Testis (tissue), 3 donors: ENCODE data around the gene SOCS6. TPM values are rescaled to one million over a fixed set of nuclear protein-coding genes. Genes with fewer than 3 reads are reported as not detected.

Experiments
- DNase-seq: peaks from one replicate; pipeline ENCODE4 v3.0.0-alpha.2; 2019
- H3K27ac ChIP-seq, 2 donors: fragments of 200-600 bp; sonication (generic); one replicate each; pipeline ENCODE4 v1.5.1; 2019
- H3K27me3 ChIP-seq: fragments of 200-600 bp; sonication (generic); one replicate; pipeline ENCODE4 v1.5.1; 2019
- H3K36me3 ChIP-seq: fragments of 200-600 bp; sonication (generic); one replicate; pipeline ENCODE4 v1.5.1; 2017; ENCODE audit warnings: low read depth; ENCODE audit errors: missing control alignments
- H3K4me1 ChIP-seq: fragments of 200-600 bp; sonication (generic); one replicate; pipeline ENCODE4 v1.5.1; 2019
- H3K4me3 ChIP-seq, 2 donors: fragments of 200-600 bp; sonication (generic); one replicate each; pipeline ENCODE4 v1.5.1; 2017 to 2019
- H3K9me3 ChIP-seq: fragments of 200-600 bp; sonication (generic); one replicate; pipeline ENCODE4 v1.5.1; 2017
- CTCF ChIP-seq, 3 experiments: fragments of 450-650 bp in 2 of 3; fragments of 200-600 bp in 1 of 3; sonication (generic) in 1 of 3; IDR thresholded peaks; one replicate each; pipeline ENCODE4 v1.5.1; 2016 to 2019; ENCODE audit warnings: antibody characterized with exemption in 3 of 3, mild to moderate bottlenecking in 2 of 3, moderate library complexity in 1 of 3
- POLR2A ChIP-seq: fragments of 450-650 bp; IDR thresholded peaks from one replicate; pipeline ENCODE4 v1.6.1; 2017; ENCODE audit warnings: antibody characterized with exemption, mild to moderate bottlenecking, moderate library complexity
- WGBS, 2 donors: methylation state at CpG; one replicate each; pipeline ENCODE4 v1.1.5; 2018; 5-methylcytosine and 5-hydroxymethylcytosine counted together
- intact Hi-C: fragments of 100-400 bp; cut with DNase I; formaldehyde crosslinking; loops from one replicate; pipeline ENCODE4 v1.15.1; 2023; ENCODE audit warnings: low total_unique reads
- polyA plus RNA-seq: library from polyadenylated mRNA; stranded (reverse); fragments of 350-450 nt; fragmentation: Illumina TruSeq; extraction: RNeasy Lipid Tissue Mini Kit (QIAGEN cat#74804); gene quantifications from one replicate; pipeline ENCODE4 v1.2.3, GENCODE V29; 2014; ENCODE audit warnings: low read depth, low replicate concordance; ENCODE audit not compliant: insufficient read depth
- total RNA-seq, 2 donors: library from RNA; depleted of rRNA; stranded (reverse); fragments of >200 nt; gene quantifications; one replicate each; pipeline ENCODE4 v1.2.3, GENCODE V29; 2016

SOCS6 gene
- total and polyA plus RNA-seq, 3 donors from 2014 or later: 12.7 to 22.9 (median 20.9) TPM

- H3K9me3 ChIP-seq: no peaks in the 10 kb centered on the region
- no peak for DNase-seq
- H3K4me3 ChIP-seq: no peak overlapping the region
- TF ChIP-seq CTCF (IDR thresholded peaks at IDR 0.05): no peak
- TF ChIP-seq POLR2A: no peak
- no peaks in the 10 kb centered on the region for H3K27me3 ChIP-seq
- intact Hi-C loops: no loop called here
- H3K27ac ChIP-seq: peak overlapping the region; percentile 18 to 63
- H3K36me3 ChIP-seq: no peaks in the 10 kb centered on the region
- 92 to 97% methylated on average over 1 of the region's 1 CpG for WGBS, 2 donors
- H3K4me1 ChIP-seq: peaks cover 17% of the 10 kb centered on the region
These were observed 43.8 kb downstream of the SOCS6 start for GRCh38 chr18:70332694-70333093.

- Histone ChIP-seq H3K27ac (peak overlapping the region in 1 of 2 donors; percentile 63), H3K4me3 (no peak overlapping the region), H3K4me1 (peaks cover 17% of the 10 kb centered on the region), H3K36me3 (no peaks in the 10 kb centered on the region), H3K27me3 (no peaks in the 10 kb centered on the region), H3K9me3 (no peaks in the 10 kb centered on the region)
- no peak for DNase-seq
- intact Hi-C loops: no loop called here
- 96 to 98% methylated on average over 1 of the region's 1 CpG for WGBS, 2 donors
- TF ChIP-seq CTCF (IDR thresholded peaks at IDR 0.05) (no peak), POLR2A (no peak)
These were observed 44.5 kb downstream of the SOCS6 start for GRCh38 chr18:70333316-70333715.

- intact Hi-C loops: no loop called here
These were observed 44.9 kb downstream of the SOCS6 start for GRCh38 chr18:70333757-70334156.

GRCh38 chr18:70334264-70334663 lies 45.4 kb downstream of the SOCS6 start:
- no peak for DNase-seq
- intact Hi-C loops: no loop called here
- Histone ChIP-seq H3K9me3 (no peaks in the 10 kb centered on the region), H3K4me3 (no peak overlapping the region), H3K27me3 (no peaks in the 10 kb centered on the region), H3K27ac (peak overlapping the region; percentile 48 to 63), H3K4me1 (peaks cover 17% of the 10 kb centered on the region), H3K36me3 (no peaks in the 10 kb centered on the region)
- no peak for TF ChIP-seq POLR2A
- WGBS, 2 donors: 94 to 100% methylated on average over 1 of the region's 1 CpG

More at GRCh38 chr18:70333757-70334156, 44.9 kb downstream of the SOCS6 start:
- H3K4me1 ChIP-seq: peaks cover 17% of the 10 kb centered on the region
- no peak overlapping the region for H3K4me3 ChIP-seq
- H3K36me3 ChIP-seq: no peaks in the 10 kb centered on the region
- peak overlapping the region; percentile 48 to 63 for H3K27ac ChIP-seq
- H3K9me3 ChIP-seq: no peaks in the 10 kb centered on the region
- WGBS, 2 donors: 47 to 75% methylated on average over 2 of the region's 2 CpGs
- no peaks in the 10 kb centered on the region for H3K27me3 ChIP-seq
- TF ChIP-seq CTCF (IDR thresholded peaks at IDR 0.05) (no peak), POLR2A (no peak)
- peak; percentile 52 for DNase-seq

- H3K27me3 ChIP-seq: no peaks in the 10 kb centered on the region
- TF ChIP-seq CTCF (IDR thresholded peaks at IDR 0.05) (no peak), POLR2A (no peak)
- WGBS, 2 donors: 86 to 89% methylated on average over 5 of the region's 5 CpGs
- peaks cover 17% of the 10 kb centered on the region for H3K4me1 ChIP-seq
- intact Hi-C loops: no loop called here
- H3K27ac ChIP-seq: no peak overlapping the region
- H3K9me3 ChIP-seq: no peaks in the 10 kb centered on the region
- no peak for DNase-seq
- H3K36me3 ChIP-seq: no peaks in the 10 kb centered on the region
- no peak overlapping the region for H3K4me3 ChIP-seq
These were observed 46.0 kb downstream of the SOCS6 start for GRCh38 chr18:70334728-70335329.
